K562 (cell line): ENCODE data around the gene HLA-DQB1. TPM values are rescaled to one million over a fixed set of nuclear protein-coding genes. Genes with fewer than 3 reads are reported as not detected.

ENCODE experiments used
- ATAC-seq: fragments of 200-7000 bp; cut with Tn5 transposase; 3 replicates; pipeline ENCODE4 v1.9.1; 2020; ENCODE audit warnings: moderate library complexity
- BruUV-seq: library from RNA; stranded (reverse); fragments of 400-500 nt; replicated peaks from 2 replicates; lab custom pipeline; 2021; lab: Mats Ljungman, UMichigan
- CTCF ChIA-PET: fragments of 300-600 bp; formaldehyde crosslinking; extraction: SDS; loops from one replicate; lab custom pipeline; 2021; ENCODE audit warnings: low intra/inter-chr PET ratio; lab: Yijun Ruan, JAX
- POLR2A ChIA-PET: fragments of 300-600, 350-650 bp; sonication (Branson Sonifier 250); formaldehyde crosslinking; extraction: SDS; loops from one replicate; lab custom pipeline; 2021; ENCODE audit warnings: antibody characterized with exemption, inconsistent platforms; lab: Yijun Ruan, JAX
- DNase-seq, 4 experiments: peaks; one replicate each; pipeline versions ENCODE4 v3.0.0 to v3.0.0-alpha.2; 2011 to 2018; ENCODE audit warnings: low spot score in 3 of 4, mixed read lengths in 3 of 4; ENCODE audit errors: extremely low read depth in 1 of 4
- FAIRE-seq: peaks from 2 replicates; lab custom pipeline; 2011; peaks lifted over from hg19 to GRCh38; lab: Jason Lieb, UNC
- H2AFZ ChIP-seq: 2 replicates; pipeline ENCODE4 v1.6.0; 2011; ENCODE audit warnings: low read depth, low read length, control low read depth, inconsistent platforms
- H3K27ac ChIP-seq: fragments of 200-600 bp; 3 replicates; pipeline ENCODE4 v1.8.0; 2011; ENCODE audit warnings: low read depth, mild to moderate bottlenecking, control low read depth, inconsistent platforms, low read length, moderate library complexity, mixed read lengths; ENCODE audit errors: extremely low read depth
- H3K27me3 ChIP-seq, 2 experiments: fragments of 300-600 bp in 1 of 2; 2 replicates in 1 of 2; 3 replicates in 1 of 2; pipeline versions ENCODE4 v1.6.0 to v1.8.0; 2011; ENCODE audit warnings: inconsistent platforms in 2 of 2, low read length in 2 of 2, mild to moderate bottlenecking in 1 of 2, mixed read lengths in 1 of 2, moderate library complexity in 1 of 2; ENCODE audit not compliant: control insufficient read depth in 2 of 2, insufficient read depth in 2 of 2
- H3K36me3 ChIP-seq: fragments of 300-600 bp; 3 replicates; pipeline ENCODE4 v1.8.0; 2011; ENCODE audit warnings: mild to moderate bottlenecking, low read length, inconsistent platforms; ENCODE audit not compliant: control insufficient read depth, insufficient read depth
- H3K4me1 ChIP-seq, 2 experiments: fragments of 200-600 bp in 1 of 2; replicated peaks in 1 of 2; 2 replicates in 1 of 2; 3 replicates in 1 of 2; pipeline versions ENCODE4 v1.5.1 to v1.8.0; 2011; ENCODE audit warnings: inconsistent platforms in 2 of 2, low read length in 2 of 2, mild to moderate bottlenecking in 1 of 2, mixed read lengths in 1 of 2, moderate library complexity in 1 of 2; ENCODE audit not compliant: control insufficient read depth in 2 of 2, insufficient read depth in 2 of 2
- H3K4me2 ChIP-seq: 2 replicates; pipeline ENCODE4 v1.6.1; 2011; ENCODE audit warnings: low read length, control low read depth, inconsistent platforms, mixed read lengths; ENCODE audit not compliant: insufficient read depth
- H3K4me3 ChIP-seq: fragments of 200-600 bp; sonication (generic), shearing (Covaris generic); 2 replicates; pipeline ENCODE4 v1.5.1; 2016; ENCODE audit warnings: control low read depth, inconsistent platforms
- H3K79me2 ChIP-seq: fragments of 200-600 bp; 3 replicates; pipeline ENCODE4 v1.8.0; 2011; ENCODE audit warnings: low read length, inconsistent platforms; ENCODE audit not compliant: control insufficient read depth, insufficient read depth
- H3K9ac ChIP-seq, 2 experiments: 2 replicates each; pipeline versions ENCODE4 v1.6.0 to v1.6.1; 2011; ENCODE audit warnings: low read depth in 2 of 2, low read length in 2 of 2, control low read depth in 1 of 2, inconsistent platforms in 1 of 2, mild to moderate bottlenecking in 1 of 2, mixed read lengths in 1 of 2; ENCODE audit not compliant: insufficient read depth in 1 of 2
- H3K9me1 ChIP-seq: one replicate; pipeline ENCODE4 v1.6.0; 2011; ENCODE audit warnings: inconsistent platforms, mild to moderate bottlenecking, low read length, moderate library complexity; ENCODE audit not compliant: control insufficient read depth, insufficient read depth
- H3K9me3 ChIP-seq: replicated peaks from 2 replicates; pipeline ENCODE4 v1.5.1; 2011; ENCODE audit warnings: low read depth, low read length, inconsistent platforms; ENCODE audit not compliant: control insufficient read depth, insufficient read depth
- H4K20me1 ChIP-seq: replicated peaks from 2 replicates; pipeline ENCODE4 v1.6.1; 2011; ENCODE audit warnings: low read length, inconsistent platforms, mixed read lengths; ENCODE audit not compliant: control insufficient read depth, insufficient read depth
- GTF3C2 ChIP-seq: IDR thresholded peaks from 3 replicates; pipeline ENCODE4 v1.6.1; 2011; ENCODE audit warnings: borderline replicate concordance, mild to moderate bottlenecking, moderate library complexity; ENCODE audit not compliant: insufficient read length; ENCODE audit errors: extremely low read depth
- MCM5 ChIP-seq: fragments of 450-650 bp; IDR thresholded peaks from 2 replicates; pipeline ENCODE4 v1.6.1; 2016; ENCODE audit warnings: low read depth
- NELFE ChIP-seq: IDR thresholded peaks from 2 replicates; pipeline ENCODE4 v1.6.1; 2011; ENCODE audit warnings: mild to moderate bottlenecking; ENCODE audit not compliant: insufficient read depth, insufficient read length
- RCOR1 ChIP-seq, 2 experiments: IDR thresholded peaks; 2 replicates each; pipeline ENCODE4 v1.6.1; 2012; ENCODE audit warnings: low read depth in 2 of 2, low read length in 2 of 2, borderline replicate concordance in 1 of 2, improper control_type of control experiment in 1 of 2
- THAP7 ChIP-seq: fragments of 250-450 bp; sonication (Bioruptor Pico); IDR thresholded peaks from 2 replicates; pipeline ENCODE4 v1.5.0; 2021
- ZBTB1 ChIP-seq: sonication (generic); formaldehyde crosslinking; IDR thresholded peaks from 2 replicates; pipeline ENCODE4 v1.8.1; 2023; ENCODE audit warnings: missing genetic modification reagents, low read depth, mild to moderate bottlenecking, borderline replicate concordance
- WGBS: fragments of 100-300 bp; shearing (Covaris generic); methylation state at CpG from one replicate; pipeline ENCODE4 v1.1.6; 2016; ENCODE audit warnings: low coverage, mixed read lengths; ENCODE audit not compliant: insufficient coverage; ENCODE audit errors: missing lambda C conversion rate; 5-methylcytosine and 5-hydroxymethylcytosine counted together
- in situ Hi-C: fragments of 300-500 bp; cut with MboI; formaldehyde crosslinking; loops from 4 replicates; pipeline ENCODE4 v1.15.0; 2018; ENCODE audit warnings: inconsistent platforms, mixed read lengths
- intact Hi-C: fragments of 100-400 bp; cut with micrococcal nuclease; formaldehyde crosslinking; loops from 2 replicates; pipeline ENCODE4 v1.14.2; 2022
- polyA plus RNA-seq, 8 experiments: library from polyadenylated mRNA; depleted of rRNA in 4 of 8; stranded (reverse) in 5 of 8; unstranded in 3 of 8; fragments of >200 nt; fragmentation: Nextera tagmentation in 2 of 8; fragmentation: Illumina TruSeq in 1 of 8; extraction: Ambion mirVana in 2 of 8; extraction: Trizol in 1 of 8; gene quantifications; 2 replicates each; pipeline versions ENCODE4 v1.2.1 to v1.2.3, GENCODE V29; 2011 to 2014; ENCODE audit warnings: inconsistent platforms in 1 of 8, missing spikeins in 1 of 8
- total RNA-seq, 7 experiments: library from RNA; depleted of rRNA in 6 of 7; stranded (reverse); fragments of >200 nt in 6 of 7; fragmentation: Illumina TruSeq in 2 of 7; extraction: Trizol in 2 of 7; gene quantifications; 2 replicates each; pipeline versions ENCODE4 v1.2.1 to v1.2.3, GENCODE V29; 2011 to 2021; ENCODE audit warnings: low replicate concordance in 1 of 7

HLA-DQB1 gene
- total and polyA plus RNA-seq, 9 of the 15 experiments (the other 6 are each of a cell fraction or from before 2014, with no cell fraction given): 0.29 TPM; not detected in 8

GRCh38 chr6:32621372-32621771, 45.1 kb downstream of the HLA-DQB1 start:
- Histone ChIP-seq H3K9me3 (no peaks in the 10 kb centered on the region; the same call in 1 of the 2 replicates), H3K4me3 (no peak overlapping the region), H3K27ac (no peak overlapping the region), H3K79me2 (no peaks in the 10 kb centered on the region), H3K9ac (no peak overlapping the region), H4K20me1 (no peaks in the 10 kb centered on the region), H3K36me3 (no peaks in the 10 kb centered on the region), H3K4me2 (no peak overlapping the region), H3K4me1 (no peaks in the 10 kb centered on the region), H3K9me1 (no peaks in the 10 kb centered on the region), H3K27me3 (no peaks in the 10 kb centered on the region), H2AFZ (no peak overlapping the region)
- ChIA-PET POLR2A (no interaction called here), CTCF (no interaction called here)
- FAIRE-seq (no peak), DNase-seq (no peak), ATAC-seq (no peak)
- 0% methylated on average over 3 of the region's 3 CpGs for WGBS
- in situ Hi-C loops: no loop called here
- TF ChIP-seq ZBTB1 (CRISPR knock-in tag) (no peak), GTF3C2 (no peak), NELFE (no peak), MCM5 (no peak), THAP7 (no peak), RCOR1 (IDR thresholded peaks at IDR 0.05; ENCODE audit: borderline replicate concordance in 1 of 2, low read depth in 2 of 2, low read length in 2 of 2) (no peak)
- no TSS peak for BruUV-seq
- intact Hi-C loops: no loop called here
